Loucy (cell line): ENCODE results near the gene SPNS3.

ENCODE experiments used
- H2AFZ ChIP-seq: fragments of 200-600 bp; sonication (generic); 2 replicates; pipeline ENCODE4 v1.6.0; 2016; ENCODE audit warnings: antibody characterized with exemption, mild to moderate bottlenecking, low read length, moderate library complexity
- H3F3A ChIP-seq: fragments of 200-600 bp; 2 replicates; pipeline ENCODE4 v1.6.0; 2016; ENCODE audit warnings: antibody characterized with exemption, low read depth, mild to moderate bottlenecking
- H3K27me3 ChIP-seq: fragments of 200-600 bp; sonication (generic); 2 replicates; pipeline ENCODE4 v1.6.1; 2014; ENCODE audit warnings: low read length, mild to moderate bottlenecking; ENCODE audit not compliant: insufficient read depth, poor library complexity, severe bottlenecking
- H3K36me3 ChIP-seq: fragments of 200-600 bp; sonication (generic); 2 replicates; pipeline ENCODE4 v1.6.1; 2016; ENCODE audit warnings: low read length; ENCODE audit not compliant: insufficient read depth
- H3K4me1 ChIP-seq: fragments of 200-600 bp; sonication (generic); 2 replicates; pipeline ENCODE4 v1.5.1; 2014; ENCODE audit warnings: low read length, mild to moderate bottlenecking; ENCODE audit not compliant: insufficient read depth, poor library complexity, severe bottlenecking
- H3K4me2 ChIP-seq: fragments of 200-600 bp; sonication (generic); 2 replicates; pipeline ENCODE4 v1.6.0; 2014; ENCODE audit warnings: antibody characterized with exemption, low read length, low read depth, mild to moderate bottlenecking; ENCODE audit not compliant: poor library complexity, severe bottlenecking
- H3K4me3 ChIP-seq: fragments of 200-600 bp; sonication (generic); 2 replicates; pipeline ENCODE4 v1.5.1; 2014; ENCODE audit warnings: low read length, mild to moderate bottlenecking, mixed read lengths; ENCODE audit not compliant: poor library complexity, severe bottlenecking
- H3K79me2 ChIP-seq: fragments of 200-600 bp; sonication (generic); 2 replicates; pipeline ENCODE4 v1.6.1; 2014; ENCODE audit warnings: low read length; ENCODE audit not compliant: insufficient read depth
- H3K9ac ChIP-seq: fragments of 200-600 bp; sonication (generic); 2 replicates; pipeline ENCODE4 v1.6.0; 2014; ENCODE audit warnings: mild to moderate bottlenecking, low read depth, low read length, moderate library complexity; ENCODE audit not compliant: poor library complexity, severe bottlenecking
- H3K9me2 ChIP-seq: fragments of 200-600 bp; sonication (generic); replicated peaks from 2 replicates; pipeline ENCODE4 v1.6.1; 2016; ENCODE audit warnings: low read depth, low read length, mixed read lengths
- H3K9me3 ChIP-seq: fragments of 200-600 bp; sonication (generic); 2 replicates; pipeline ENCODE4 v1.6.1; 2014; ENCODE audit warnings: mild to moderate bottlenecking, antibody characterized with exemption, low read length, low read depth; ENCODE audit not compliant: insufficient read depth
- H4K20me1 ChIP-seq: fragments of 200-600 bp; sonication (generic); 2 replicates; pipeline ENCODE4 v1.6.0; 2014; ENCODE audit warnings: antibody characterized with exemption, low read length, mild to moderate bottlenecking; ENCODE audit not compliant: insufficient read depth, poor library complexity, severe bottlenecking
- CTCF ChIP-seq: fragments of 200-600 bp; sonication (generic); conservative IDR thresholded peaks from 2 replicates; pipeline ENCODE4 v1.5.1; 2014; ENCODE audit warnings: mild to moderate bottlenecking, antibody characterized with exemption, low read length
- EZH2phosphoT487 ChIP-seq: fragments of 200-600 bp; IDR thresholded peaks from 2 replicates; pipeline ENCODE4 v1.6.1; 2018; ENCODE audit warnings: antibody characterized with exemption, mild to moderate bottlenecking, moderate library complexity, borderline replicate concordance

Gene SPNS3

GRCh38 chr17:4509401-4509800 is 75.7 kb downstream of the SPNS3 start:
- Histone ChIP-seq H3K4me2 (peak overlapping the region; percentile 50), H3K27me3 (no peaks in the 10 kb centered on the region), H3K9me3 (no peaks in the 10 kb centered on the region), H3F3A (no peaks in the 10 kb centered on the region), H3K36me3 (no peaks in the 10 kb centered on the region; the same call in 1 of the 2 replicates), H2AFZ (no peak overlapping the region), H3K4me1 (peaks cover 45% of the 10 kb centered on the region), H3K4me3 (no peak overlapping the region), H4K20me1 (peaks cover 6% of the 10 kb centered on the region), H3K79me2 (peaks cover 65% of the 10 kb centered on the region; the same call in 1 of the 2 replicates), H3K9ac (no peak overlapping the region), H3K9me2 (no peaks in the 10 kb centered on the region)
- TF ChIP-seq CTCF = no peak
- TF ChIP-seq EZH2phosphoT487 = no peak

GRCh38 chr17:4509923-4510617 is 76.3 kb downstream of the SPNS3 start:
- Histone ChIP-seq H3K36me3 (no peaks in the 10 kb centered on the region; the same call in 1 of the 2 replicates), H3F3A (no peaks in the 10 kb centered on the region), H3K4me3 (no peak overlapping the region), H3K79me2 (peaks cover 58% of the 10 kb centered on the region; the same call in 1 of the 2 replicates), H3K27me3 (no peaks in the 10 kb centered on the region), H2AFZ (no peak overlapping the region), H3K9ac (no peak overlapping the region), H3K4me1 (peaks cover 39% of the 10 kb centered on the region), H3K9me3 (no peaks in the 10 kb centered on the region), H4K20me1 (peaks cover 6% of the 10 kb centered on the region), H3K9me2 (no peaks in the 10 kb centered on the region), H3K4me2 (peak overlapping the region; percentile 50)
- no peak for TF ChIP-seq CTCF
- no peak for TF ChIP-seq EZH2phosphoT487

GRCh38 chr17:4510618-4510941 is 76.8 kb downstream of the SPNS3 start:
- peaks cover 53% of the 10 kb centered on the region; the same call in 1 of the 2 replicates for H3K79me2 ChIP-seq
- peaks cover 34% of the 10 kb centered on the region for H3K4me1 ChIP-seq
- H3K9me3 ChIP-seq = no peaks in the 10 kb centered on the region
- H3K27me3 ChIP-seq = no peaks in the 10 kb centered on the region
- H3F3A ChIP-seq = no peaks in the 10 kb centered on the region
- H3K9me2 ChIP-seq = no peaks in the 10 kb centered on the region
- H3K36me3 ChIP-seq = no peaks in the 10 kb centered on the region; the same call in 1 of the 2 replicates
- no peak for TF ChIP-seq EZH2phosphoT487
- peaks cover 6% of the 10 kb centered on the region for H4K20me1 ChIP-seq
- no peak overlapping the region for H3K4me2 ChIP-seq
- H3K4me3 ChIP-seq = no peak overlapping the region
- H2AFZ ChIP-seq = no peak overlapping the region
- H3K9ac ChIP-seq = no peak overlapping the region
